ENCODE data around the gene THADA.

Gene THADA

DNA sequence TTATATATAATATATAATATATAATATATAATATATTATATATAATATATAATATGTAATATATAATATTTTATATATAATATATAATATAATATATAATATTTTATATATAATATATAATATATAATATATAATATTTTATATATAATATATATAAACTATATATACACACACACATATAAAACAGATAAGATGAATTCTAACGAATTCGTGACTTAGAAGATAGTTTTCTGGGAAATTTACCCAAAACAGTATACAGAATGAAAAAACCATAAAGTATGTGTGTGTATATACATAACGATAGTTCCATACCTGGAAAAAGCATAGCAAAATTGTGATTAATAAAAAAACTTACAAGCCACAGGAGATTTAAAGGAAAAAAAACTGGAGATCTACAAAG is 80.6 kb downstream of the THADA start:
- ChIA-PET POLR2A (no interaction called here), CTCF (no interaction called here)
- DNase-seq (ENCODE audit: extremely low spot score), result no peak
- TF ChIP-seq, protein P1, sequence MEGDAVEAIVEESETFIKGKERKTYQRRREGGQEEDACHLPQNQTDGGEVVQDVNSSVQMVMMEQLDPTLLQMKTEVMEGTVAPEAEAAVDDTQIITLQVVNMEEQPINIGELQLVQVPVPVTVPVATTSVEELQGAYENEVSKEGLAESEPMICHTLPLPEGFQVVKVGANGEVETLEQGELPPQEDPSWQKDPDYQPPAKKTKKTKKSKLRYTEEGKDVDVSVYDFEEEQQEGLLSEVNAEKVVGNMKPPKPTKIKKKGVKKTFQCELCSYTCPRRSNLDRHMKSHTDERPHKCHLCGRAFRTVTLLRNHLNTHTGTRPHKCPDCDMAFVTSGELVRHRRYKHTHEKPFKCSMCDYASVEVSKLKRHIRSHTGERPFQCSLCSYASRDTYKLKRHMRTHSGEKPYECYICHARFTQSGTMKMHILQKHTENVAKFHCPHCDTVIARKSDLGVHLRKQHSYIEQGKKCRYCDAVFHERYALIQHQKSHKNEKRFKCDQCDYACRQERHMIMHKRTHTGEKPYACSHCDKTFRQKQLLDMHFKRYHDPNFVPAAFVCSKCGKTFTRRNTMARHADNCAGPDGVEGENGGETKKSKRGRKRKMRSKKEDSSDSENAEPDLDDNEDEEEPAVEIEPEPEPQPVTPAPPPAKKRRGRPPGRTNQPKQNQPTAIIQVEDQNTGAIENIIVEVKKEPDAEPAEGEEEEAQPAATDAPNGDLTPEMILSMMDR (IDR thresholded peaks at IDR 0.05; ENCODE audit: control extremely low read depth, extremely low read depth, low read depth, missing control alignments), result no peak

DNA sequence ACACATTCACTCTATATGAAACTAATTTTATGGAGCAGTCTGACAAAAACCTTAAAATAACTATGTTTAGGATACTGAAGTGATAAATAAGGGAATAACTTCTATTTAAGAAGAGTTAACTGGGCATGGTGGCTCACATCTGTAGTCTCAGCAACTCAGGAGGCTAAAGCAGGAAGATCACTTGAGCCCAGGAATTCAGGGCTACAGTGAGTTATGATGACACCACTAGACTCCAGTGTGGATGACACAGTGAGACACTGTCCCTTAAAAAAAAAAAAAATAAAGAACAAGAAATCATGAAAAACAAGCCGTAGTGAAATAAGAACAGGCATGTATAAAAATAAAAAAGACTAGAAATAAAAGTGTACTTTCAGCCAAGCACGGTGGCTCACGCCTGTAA is 82.0 kb downstream of the THADA start:
- POLR2A ChIA-PET, result no interaction called here
- DNase-seq (ENCODE audit: extremely low spot score), result no peak
- CTCF ChIA-PET, result interaction anchor here (1.2 kb wide), 1 partner anchor 41 kb away, joined by 3 read pairs; no protein-coding TSS in a partner anchor
- TF ChIP-seq, protein P1 (IDR thresholded peaks at IDR 0.05; ENCODE audit: control extremely low read depth, extremely low read depth, low read depth, missing control alignments), result no peak

DNA sequence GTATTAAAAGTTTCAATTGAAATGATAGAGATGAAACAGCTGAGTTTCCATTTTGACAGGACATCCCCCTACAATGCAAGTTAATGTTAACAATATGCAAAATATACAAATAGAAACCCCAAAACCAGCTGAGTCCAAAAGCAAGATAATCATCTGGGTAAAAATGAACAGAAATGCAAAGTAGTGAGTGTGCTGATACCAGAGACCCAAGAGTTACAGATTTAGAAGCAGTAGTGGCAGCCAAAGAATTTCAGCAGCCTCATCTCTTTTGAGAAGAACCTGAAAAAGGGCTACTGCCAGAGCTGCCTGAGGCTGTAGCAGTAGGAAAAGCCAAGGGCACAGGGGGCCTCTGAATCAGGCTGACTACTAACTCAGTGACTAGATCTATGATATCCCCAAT is 82.6 kb downstream of the THADA start:
- TF ChIP-seq, protein P1 (IDR thresholded peaks at IDR 0.05; ENCODE audit: control extremely low read depth, extremely low read depth, low read depth, missing control alignments), result no peak
- POLR2A ChIA-PET, result no interaction called here
- peak; percentile 19 for DNase-seq (ENCODE audit: extremely low spot score)
- CTCF ChIA-PET, result interaction anchor here (1.2 kb wide), 1 partner anchor 40 kb away, joined by 3 read pairs; no protein-coding TSS in a partner anchor

DNA sequence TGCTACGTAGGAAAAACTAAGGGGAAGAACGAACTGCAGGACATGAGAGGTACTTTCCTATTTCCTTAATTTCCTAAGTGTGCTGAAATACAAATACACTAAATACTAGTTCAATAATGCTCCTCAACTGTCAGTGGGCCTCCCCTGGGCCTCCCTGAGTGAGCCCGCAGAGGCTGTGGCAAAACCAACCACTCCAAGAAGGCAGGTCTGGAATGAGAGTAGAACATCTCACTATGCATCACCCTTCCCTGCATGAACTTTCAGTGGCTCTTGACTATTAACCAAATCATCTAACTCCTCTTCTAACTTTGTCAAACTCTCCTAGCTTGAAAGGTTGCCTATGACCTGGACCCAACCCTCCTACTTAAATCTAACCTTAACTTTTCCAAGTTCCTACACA is 84.6 kb downstream of the THADA start:
- ChIA-PET POLR2A (interaction anchor here (0.6 kb wide), 1 partner anchor 284 kb away, joined by 3 read pairs; no protein-coding TSS in a partner anchor), CTCF (interaction anchor here (0.9 to 1.6 kb wide), 3 partner anchors 27 to 547 kb away, joined by 3 to 4 read pairs (median 3); no protein-coding TSS in a partner anchor)
- TF ChIP-seq, protein P1 (IDR thresholded peaks at IDR 0.05; ENCODE audit: control extremely low read depth, extremely low read depth, low read depth, missing control alignments), result no peak
- DNase-seq (ENCODE audit: extremely low spot score), result no peak

DNA sequence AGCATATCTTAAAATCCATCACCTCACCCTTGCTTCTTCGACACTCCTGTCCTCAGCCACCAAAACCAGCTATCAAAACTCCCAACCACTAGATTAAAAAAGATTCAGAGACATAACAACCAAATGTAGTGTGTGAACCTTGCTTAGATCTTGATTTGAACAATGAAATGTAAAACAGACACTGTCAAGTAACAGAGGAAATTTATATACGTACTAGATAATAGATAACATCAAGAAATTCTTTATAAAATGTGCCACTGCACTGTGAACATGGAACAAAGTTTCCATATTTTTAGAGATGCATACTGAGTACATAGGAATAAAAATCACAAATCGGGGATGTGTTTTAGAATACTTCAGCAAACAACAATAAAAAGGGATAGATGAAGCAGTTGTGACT is 86.0 kb downstream of the THADA start:
- TF ChIP-seq, protein P1 (IDR thresholded peaks at IDR 0.05; ENCODE audit: control extremely low read depth, extremely low read depth, low read depth, missing control alignments), result no peak
- CTCF ChIA-PET, result interaction anchor here (1.0 kb wide), 1 partner anchor 12 kb away, joined by 3 read pairs; no protein-coding TSS in a partner anchor
- no peak for DNase-seq (ENCODE audit: extremely low spot score)
- POLR2A ChIA-PET, result no interaction called here

DNA sequence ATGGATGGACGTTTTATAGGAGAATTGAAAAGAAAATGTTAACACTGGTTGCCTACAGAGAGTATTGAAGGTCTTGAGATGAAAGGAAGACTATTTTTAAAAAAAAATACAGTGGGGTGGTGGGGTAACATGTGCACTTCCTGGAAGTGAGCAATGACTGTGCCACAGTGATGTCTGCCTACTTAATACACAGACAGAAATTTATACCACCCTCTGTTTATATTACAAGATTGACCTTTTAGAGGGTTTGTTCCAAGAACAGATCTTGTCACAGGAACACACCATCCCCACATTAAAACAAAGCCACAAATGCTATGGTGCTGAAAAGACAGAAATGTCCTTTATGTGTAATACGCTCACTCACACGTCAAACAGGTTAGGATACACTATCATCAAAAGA is 87.6 kb downstream of the THADA start:
- no peak for DNase-seq (ENCODE audit: extremely low spot score)
- POLR2A ChIA-PET, result no interaction called here
- TF ChIP-seq, protein P1 (IDR thresholded peaks at IDR 0.05; ENCODE audit: control extremely low read depth, extremely low read depth, low read depth, missing control alignments), result no peak
- CTCF ChIA-PET, result interaction anchor here (1.0 to 2.4 kb wide), 3 partner anchors 24 to 279 kb away, joined by 3 to 8 read pairs (median 4); no protein-coding TSS in a partner anchor
